MCF 10A (cell line): ENCODE data around the gene REPIN1. TPM values are rescaled to one million over a fixed set of nuclear protein-coding genes. Genes with fewer than 3 reads are reported as not detected.

Experiments
- BruUV-seq: library from RNA; stranded (reverse); fragments of 400-500 nt; replicated peaks from 2 replicates; lab custom pipeline; 2021; lab: Mats Ljungman, UMichigan
- CTCF ChIA-PET: fragments of 300-600 bp; sonication (Branson Sonifier 250); formaldehyde crosslinking; extraction: SDS; loops from one replicate; lab custom pipeline; 2021; ENCODE audit warnings: antibody characterized with exemption, inconsistent platforms; lab: Yijun Ruan, JAX
- POLR2A ChIA-PET: fragments of 300-600, 350-650 bp; sonication (Branson Sonifier 250); formaldehyde crosslinking; extraction: SDS; loops from one replicate; lab custom pipeline; 2020; ENCODE audit warnings: antibody characterized with exemption, inconsistent platforms; lab: Yijun Ruan, JAX
- DNase-seq: peaks from one replicate; pipeline ENCODE4 v3.0.0-alpha.2; 2018; ENCODE audit not compliant: unreplicated experiment
- H3K27ac Mint-ChIP-seq: one replicate; pipeline ENCODE4 v1.8.0; 2022; ENCODE audit warnings: mild to moderate bottlenecking, low read depth, mixed read lengths; ENCODE audit not compliant: unreplicated experiment
- H3K27me3 Mint-ChIP-seq: one replicate; pipeline ENCODE4 v1.8.0; 2022; ENCODE audit warnings: mixed read lengths; ENCODE audit not compliant: insufficient read depth, unreplicated experiment
- H3K36me3 Mint-ChIP-seq: one replicate; pipeline ENCODE4 v1.8.0; 2022; ENCODE audit warnings: mild to moderate bottlenecking, moderate library complexity, mixed read lengths; ENCODE audit not compliant: insufficient read depth, unreplicated experiment
- H3K4me1 Mint-ChIP-seq: one replicate; pipeline ENCODE4 v1.8.0; 2022; ENCODE audit warnings: mixed read lengths; ENCODE audit not compliant: insufficient read depth, unreplicated experiment
- H3K4me3 Mint-ChIP-seq: one replicate; pipeline ENCODE4 v1.8.0; 2022; ENCODE audit warnings: mild to moderate bottlenecking, moderate library complexity, mixed read lengths; ENCODE audit not compliant: unreplicated experiment
- H3K9me3 Mint-ChIP-seq: one replicate; pipeline ENCODE4 v1.8.0; 2022; ENCODE audit warnings: mixed read lengths; ENCODE audit not compliant: unreplicated experiment
- intact Hi-C: fragments of 100-400 bp; cut with micrococcal nuclease; formaldehyde crosslinking; loops from 2 replicates; pipeline ENCODE4 v1.14.1; 2022
- total RNA-seq: library from RNA; stranded (reverse); gene quantifications from 2 replicates; pipeline ENCODE4 v1.2.3, GENCODE V29; 2022
- TF ChIP-seq, protein P1 (sequence below): fragments of 200-600 bp; IDR thresholded peaks from one replicate; pipeline ENCODE4 v1.8.0; 2022; ENCODE audit warnings: antibody characterized with exemption, mild to moderate bottlenecking; ENCODE audit not compliant: unreplicated experiment

REPIN1 gene
- total RNA-seq, 1 experiment from 2014 or later, result 80.8 TPM

DNA sequence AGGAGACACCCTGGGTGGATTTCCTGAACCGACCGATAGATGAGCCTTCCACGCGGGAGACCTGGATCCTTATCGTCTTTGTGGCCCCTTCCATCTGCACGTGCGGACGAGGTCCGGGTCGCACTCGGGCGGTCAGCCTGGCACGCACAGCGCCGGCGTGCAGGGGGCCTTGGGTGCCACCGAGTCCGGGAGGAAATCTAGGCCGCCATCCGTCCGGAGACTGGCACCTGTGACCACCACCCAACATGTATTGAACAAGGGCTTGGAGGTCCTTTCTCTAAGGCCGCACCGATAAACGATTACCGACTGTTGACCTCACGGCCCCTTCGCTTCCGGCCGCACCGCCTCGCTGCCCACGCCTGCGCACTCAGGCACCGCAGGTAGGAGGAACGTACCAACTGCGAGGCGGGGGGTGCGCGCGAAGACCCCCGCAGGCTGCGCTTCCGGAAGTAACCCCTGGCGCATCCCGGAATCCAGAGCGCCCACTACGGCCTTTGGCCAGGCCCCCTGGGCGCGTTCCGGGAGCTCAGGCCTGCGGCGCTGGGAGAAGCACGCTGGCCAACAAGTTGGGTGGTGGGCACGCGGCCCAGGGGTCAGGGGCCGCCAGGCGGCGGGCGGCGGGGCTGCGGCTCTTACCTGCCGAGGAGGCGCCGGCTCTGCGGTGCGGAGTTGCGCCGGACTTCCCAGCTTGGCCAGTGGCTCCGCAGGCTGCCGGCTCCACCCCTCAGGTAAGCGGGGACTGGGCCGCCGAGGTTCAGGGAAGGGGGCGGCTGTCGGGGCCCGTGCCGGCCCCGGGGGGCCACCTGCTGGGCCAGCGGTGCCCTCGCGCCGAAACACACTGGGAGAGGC lies 45.6 kb upstream of the REPIN1 start, which contains the start of the genes ACTR3C and LRRC61:
Gene ACTR3C, minus strand, starts transcription at position 713 of the 849 bp plus-strand sequence. CDS start 28,249 bp downstream, outside the sequence.
Gene LRRC61, plus strand, starts transcription at position 523 of the 849 bp plus-strand sequence. CDS start 13,507 bp downstream, outside the sequence.
- no peaks in the 10 kb centered on the region for H3K9me3 Mint-ChIP-seq
- H3K36me3 Mint-ChIP-seq, result peaks cover 22% of the 10 kb centered on the region
- H3K4me3 Mint-ChIP-seq, result peak within 1 kb of the TSS; percentile 84
- CTCF ChIA-PET, result interaction anchor here (0.7 kb wide), 1 partner anchor 44 kb away, joined by 6 read pairs; no protein-coding TSS in a partner anchor
- peak; percentile 35 for DNase-seq
- intact Hi-C loops, result no loop called here
- H3K27me3 Mint-ChIP-seq, result no peaks in the 10 kb centered on the region
- H3K4me1 Mint-ChIP-seq, result peaks cover 24% of the 10 kb centered on the region
- POLR2A ChIA-PET, result no interaction called here
- BruUV-seq, result TSS peak; percentile 71
- TF ChIP-seq, protein P1, sequence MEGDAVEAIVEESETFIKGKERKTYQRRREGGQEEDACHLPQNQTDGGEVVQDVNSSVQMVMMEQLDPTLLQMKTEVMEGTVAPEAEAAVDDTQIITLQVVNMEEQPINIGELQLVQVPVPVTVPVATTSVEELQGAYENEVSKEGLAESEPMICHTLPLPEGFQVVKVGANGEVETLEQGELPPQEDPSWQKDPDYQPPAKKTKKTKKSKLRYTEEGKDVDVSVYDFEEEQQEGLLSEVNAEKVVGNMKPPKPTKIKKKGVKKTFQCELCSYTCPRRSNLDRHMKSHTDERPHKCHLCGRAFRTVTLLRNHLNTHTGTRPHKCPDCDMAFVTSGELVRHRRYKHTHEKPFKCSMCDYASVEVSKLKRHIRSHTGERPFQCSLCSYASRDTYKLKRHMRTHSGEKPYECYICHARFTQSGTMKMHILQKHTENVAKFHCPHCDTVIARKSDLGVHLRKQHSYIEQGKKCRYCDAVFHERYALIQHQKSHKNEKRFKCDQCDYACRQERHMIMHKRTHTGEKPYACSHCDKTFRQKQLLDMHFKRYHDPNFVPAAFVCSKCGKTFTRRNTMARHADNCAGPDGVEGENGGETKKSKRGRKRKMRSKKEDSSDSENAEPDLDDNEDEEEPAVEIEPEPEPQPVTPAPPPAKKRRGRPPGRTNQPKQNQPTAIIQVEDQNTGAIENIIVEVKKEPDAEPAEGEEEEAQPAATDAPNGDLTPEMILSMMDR, result no peak
- peak within 1 kb of the TSS; percentile 93 for H3K27ac Mint-ChIP-seq

DNA sequence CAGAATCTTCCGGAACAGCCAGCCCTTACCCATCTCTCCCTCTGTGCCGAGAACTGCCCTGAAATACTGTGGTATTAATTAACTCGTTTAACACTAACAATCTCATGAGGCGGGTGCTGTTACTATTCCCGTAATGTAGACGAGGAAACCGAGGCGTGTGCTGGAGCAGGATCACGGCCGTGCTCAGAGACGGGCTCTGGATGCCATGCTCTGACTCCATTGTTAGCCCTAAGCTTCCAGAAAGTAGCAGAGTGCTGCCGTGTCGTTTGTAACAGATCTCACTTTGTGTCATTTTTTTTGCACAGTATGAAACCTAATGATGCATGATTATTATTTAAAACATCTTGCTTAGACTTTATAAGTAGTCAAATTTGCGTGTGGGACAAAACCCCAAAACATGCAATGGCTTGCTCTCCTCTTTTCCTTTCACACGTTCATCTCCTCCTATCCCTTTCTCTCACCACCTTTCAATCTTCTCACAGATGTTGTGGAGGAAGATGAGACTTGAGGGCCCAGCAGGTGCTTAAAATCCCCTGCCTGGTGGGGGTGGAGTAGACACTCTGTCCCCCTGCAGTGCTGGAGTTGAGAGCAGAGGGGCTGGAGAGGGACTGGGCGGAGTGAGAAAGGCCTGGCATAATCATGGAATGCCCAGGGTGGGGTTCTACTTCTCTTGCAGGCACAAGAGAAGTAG lies 44.8 kb upstream of the REPIN1 start:
- Mint-ChIP-seq H3K4me3 (peak overlapping the region; percentile 84), H3K36me3 (peaks cover 27% of the 10 kb centered on the region), H3K9me3 (no peaks in the 10 kb centered on the region), H3K27ac (peak overlapping the region; percentile 93), H3K27me3 (no peaks in the 10 kb centered on the region), H3K4me1 (peaks cover 24% of the 10 kb centered on the region)
- CTCF ChIA-PET, result no interaction called here
- intact Hi-C loops, result no loop called here
- TSS peak; percentile 47 for BruUV-seq
- POLR2A ChIA-PET, result no interaction called here
- peak; percentile 36 for DNase-seq
- TF ChIP-seq, protein P1, result no peak

DNA sequence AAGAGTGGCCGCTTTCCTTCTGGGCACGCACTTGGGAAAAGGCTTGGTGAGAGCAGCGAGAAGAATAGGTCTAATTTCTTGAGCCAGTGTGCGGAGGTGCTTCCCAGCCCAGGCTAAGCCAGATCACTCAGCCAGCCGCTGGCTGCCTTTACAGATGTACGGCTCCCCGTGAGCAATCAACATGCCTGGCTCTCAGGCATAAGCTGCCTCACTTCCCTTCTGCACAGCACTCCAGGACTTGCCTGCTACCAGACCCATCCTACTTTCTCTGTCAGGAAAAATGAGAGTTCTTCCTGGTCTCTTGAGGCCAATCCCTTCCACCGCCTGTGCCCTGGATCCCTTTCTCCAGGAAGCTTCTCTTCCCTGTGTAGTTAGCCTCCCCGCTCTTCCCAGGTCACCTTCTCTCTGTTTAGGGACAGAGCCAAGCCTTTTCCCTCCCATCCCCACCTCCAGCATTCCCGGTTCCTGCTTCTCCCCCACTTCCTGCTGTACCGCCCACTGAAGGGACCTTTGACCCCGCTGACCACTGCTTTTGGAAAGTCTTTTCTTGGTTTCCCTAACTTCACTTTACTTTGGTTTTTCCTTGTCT lies 44.2 kb upstream of the REPIN1 start:
- H3K9me3 Mint-ChIP-seq, result no peaks in the 10 kb centered on the region
- DNase-seq, result no peak

More for the DNA sequence above, 44.2 kb upstream of the REPIN1 start:
- Mint-ChIP-seq H3K27me3 (no peaks in the 10 kb centered on the region), H3K36me3 (peaks cover 33% of the 10 kb centered on the region), H3K4me3 (peak overlapping the region; percentile 84), H3K4me1 (peaks cover 24% of the 10 kb centered on the region), H3K27ac (peak overlapping the region; percentile 93)
- TF ChIP-seq, protein P1, result no peak
- intact Hi-C loops, result no loop called here
- ChIA-PET POLR2A (no interaction called here), CTCF (interaction anchor here (2.0 kb wide), 1 partner anchor 9 kb away, joined by 4 read pairs; no protein-coding TSS in a partner anchor)
- no TSS peak for BruUV-seq
